ENCODE results near the gene ADCY4. TPM values are rescaled to one million over a fixed set of nuclear protein-coding genes. Genes with fewer than 3 reads are reported as not detected.
A peak's percentile ranks its signal among the peaks of the same experiment; 100 is the strongest.

The ADCY4 gene
- total RNA-seq: 10 to 100 TPM; 12.1 to 53.6 (median 26.9) TPM

- Histone ChIP-seq H3K36me3 (peaks cover 0 to 26% (median 0%) of the 10 kb centered on the region in 3 donors), H3K4me1 (peaks cover 5 to 49% (median 32%) of the 10 kb centered on the region in 4 donors), H3K9me3 (no peaks in the 10 kb centered on the region), H3K4me3 (peak within 1 kb of the TSS; percentile 17 to 44 (median 36)), H3K27me3 (peaks cover 0 to 12% of the 10 kb centered on the region in 2 donors), H3K27ac (peak within 1 kb of the TSS in 3 of 4 donors; percentile 22 to 65 (median 40))
- TF ChIP-seq POLR2A (IDR thresholded peaks at IDR 0.05): no peak
- TF ChIP-seq CTCF (IDR thresholded peaks at IDR 0.05): no peak
- peak in 1 of 3 donors; percentile 61 for DNase-seq
These were observed at the start of gene ADCY4 for GRCh38 chr14:24334431-24335291. TSS of gene ADCY4 (minus strand) at chr14:24335071. CDS start at chr14:24334652, 419 bp downstream.

DNA sequence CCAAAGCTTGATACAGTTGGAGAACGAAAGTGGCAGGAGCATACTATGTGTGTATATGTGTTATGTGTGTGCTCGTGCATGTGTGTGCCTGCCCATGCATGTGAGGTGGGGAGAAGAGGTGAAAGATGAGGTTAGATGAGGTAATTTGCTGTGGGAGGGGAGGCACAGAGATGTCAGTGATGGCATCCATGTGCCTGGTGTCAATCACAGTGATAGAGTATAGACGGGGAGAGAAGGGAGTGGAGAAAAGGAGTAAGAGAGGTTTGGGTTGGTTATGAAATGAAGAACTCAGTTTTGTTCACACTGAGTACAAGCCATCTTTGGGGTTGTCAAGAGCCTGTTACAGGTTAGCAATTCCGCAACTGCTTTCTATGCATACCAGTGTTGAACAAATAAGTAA is 49.3 kb upstream of the ADCY4 start:
- no peaks in the 10 kb centered on the region for H3K36me3 ChIP-seq
- TF ChIP-seq POLR2A (IDR thresholded peaks at IDR 0.05) (no peak), CTCF (IDR thresholded peaks at IDR 0.05) (no peak)
- H3K27me3 ChIP-seq: no peaks in the 10 kb centered on the region
- no peak overlapping the region for H3K4me3 ChIP-seq
- no peaks in the 10 kb centered on the region for H3K9me3 ChIP-seq
- H3K27ac ChIP-seq: no peak overlapping the region
- H3K4me1 ChIP-seq: no peaks in the 10 kb centered on the region
- no peak for DNase-seq

DNA sequence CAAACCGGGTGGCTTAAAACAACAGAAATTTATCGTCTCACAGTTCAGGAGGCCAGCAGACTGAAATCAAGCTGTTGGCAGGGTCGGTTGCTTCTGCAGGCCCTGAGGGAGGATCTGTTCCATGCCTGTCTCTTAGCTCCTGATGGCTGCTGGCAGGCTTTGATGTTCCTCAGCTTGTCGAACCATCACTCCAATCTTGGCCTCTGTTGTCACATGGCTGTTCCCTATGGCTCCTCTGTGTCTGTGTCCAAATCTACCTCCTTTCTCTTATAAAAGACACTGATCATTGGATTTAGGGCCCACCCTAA is 47.1 kb upstream of the ADCY4 start:
- Histone ChIP-seq H3K27me3 (no peaks in the 10 kb centered on the region), H3K9me3 (no peaks in the 10 kb centered on the region), H3K4me1 (no peaks in the 10 kb centered on the region), H3K4me3 (no peak overlapping the region), H3K36me3 (no peaks in the 10 kb centered on the region), H3K27ac (no peak overlapping the region)
- no peak for DNase-seq
- no peak for TF ChIP-seq CTCF (IDR thresholded peaks at IDR 0.05)
- TF ChIP-seq POLR2A (IDR thresholded peaks at IDR 0.05): no peak

DNA sequence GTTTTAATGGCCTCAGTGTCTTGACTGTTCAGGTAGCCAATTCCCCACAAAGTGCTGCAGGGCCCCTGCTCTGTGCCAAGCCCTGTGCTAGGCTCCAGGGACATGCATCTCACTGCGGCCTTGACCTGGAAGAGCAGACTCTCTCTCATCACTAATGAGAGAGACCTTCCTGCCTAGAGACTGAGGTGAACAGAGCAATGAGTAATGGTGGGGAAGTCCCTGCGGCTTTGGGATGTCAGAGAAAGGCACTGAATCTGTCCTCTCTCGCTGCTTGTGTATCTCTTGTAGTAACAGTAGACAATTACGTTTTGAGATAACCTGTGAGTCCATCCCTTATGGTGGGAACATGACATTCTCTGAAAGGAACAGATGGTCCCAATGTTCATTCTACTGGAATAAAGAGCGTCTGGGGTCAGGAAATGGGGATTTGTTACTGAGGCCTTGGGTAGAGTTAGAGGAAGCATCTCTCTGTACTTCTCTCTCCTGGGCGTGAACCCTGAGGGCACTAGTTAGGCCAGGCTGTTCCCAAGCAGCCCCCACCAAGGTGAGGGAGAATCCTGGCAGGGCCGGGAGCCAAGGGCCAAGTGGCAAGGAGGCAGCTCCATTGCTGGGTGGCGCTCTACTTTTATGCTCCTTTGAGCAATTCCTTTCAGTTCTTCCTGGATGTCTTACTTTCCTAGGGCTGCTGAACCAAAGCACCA is 46.6 kb upstream of the ADCY4 start:
- H3K4me1 ChIP-seq: no peaks in the 10 kb centered on the region
- H3K9me3 ChIP-seq: no peaks in the 10 kb centered on the region
- no peak overlapping the region for H3K4me3 ChIP-seq
- no peaks in the 10 kb centered on the region for H3K36me3 ChIP-seq
- TF ChIP-seq POLR2A (IDR thresholded peaks at IDR 0.05) (no peak), CTCF (IDR thresholded peaks at IDR 0.05) (no peak)
- H3K27ac ChIP-seq: no peak overlapping the region
- no peak for DNase-seq
- H3K27me3 ChIP-seq: no peaks in the 10 kb centered on the region

DNA sequence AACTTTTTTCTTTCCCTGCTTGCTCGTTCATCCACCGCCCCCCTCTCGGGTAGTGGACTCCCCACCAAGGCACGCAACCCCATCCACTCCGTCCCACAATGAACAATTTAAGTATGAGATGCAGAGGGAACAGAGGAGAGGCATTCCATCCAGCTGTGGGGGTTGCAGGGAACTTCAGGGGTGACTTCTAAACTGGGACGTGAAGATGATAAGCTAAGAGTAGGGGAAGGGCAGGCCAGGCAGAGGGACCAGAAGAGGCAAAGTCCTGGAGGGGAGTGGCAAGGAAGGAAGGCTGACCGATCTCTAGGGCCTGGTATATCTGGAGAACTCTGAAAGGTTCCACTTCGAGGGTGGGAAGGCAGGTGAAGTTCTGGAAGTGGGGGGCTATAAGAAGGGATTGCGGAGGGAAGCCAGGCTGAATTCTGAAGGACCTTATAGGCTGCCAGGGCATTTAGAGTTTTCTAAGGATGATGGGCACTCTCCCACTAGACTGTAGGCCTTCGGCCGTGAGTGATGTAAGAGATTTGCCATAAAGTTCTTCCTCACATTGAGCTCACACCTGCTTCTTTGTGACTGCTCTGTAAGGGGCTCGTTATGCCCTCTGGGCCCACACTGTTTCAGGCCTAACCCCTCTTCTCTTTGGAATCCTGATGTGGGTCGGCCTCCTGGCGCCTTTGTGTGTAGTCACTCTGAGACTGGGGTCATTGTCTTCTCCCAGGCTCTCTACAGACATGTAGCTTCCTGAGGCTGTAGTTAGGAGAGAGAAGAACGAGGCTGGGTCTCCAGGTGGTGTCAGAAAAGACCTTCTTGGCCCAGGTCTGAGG is 45.2 kb upstream of the ADCY4 start:
- no peaks in the 10 kb centered on the region for H3K9me3 ChIP-seq
- H3K27ac ChIP-seq: no peak overlapping the region
- H3K27me3 ChIP-seq: no peaks in the 10 kb centered on the region
- H3K4me1 ChIP-seq: no peaks in the 10 kb centered on the region
- H3K36me3 ChIP-seq: no peaks in the 10 kb centered on the region
- no peak overlapping the region for H3K4me3 ChIP-seq
- no peak for DNase-seq
- TF ChIP-seq POLR2A (IDR thresholded peaks at IDR 0.05) (no peak), CTCF (IDR thresholded peaks at IDR 0.05) (no peak)

All from Peyer's patch (tissue), 4 donors.